ENCODE measurements around the gene MTHFS.

GRCh38 chr15:79874242-79874641 is 22.6 kb downstream of the MTHFS start:
- TF ChIP-seq CTCF (IDR thresholded peaks at IDR 0.05) (no peak), POLR2A (IDR thresholded peaks at IDR 0.05) (no peak), POLR2AphosphoS5 (IDR thresholded peaks at IDR 0.05) (no peak)
